GM19238 (cell line): ENCODE data around the gene PPP1R9A.

Experiments
- DNase-seq: peaks from one replicate; pipeline ENCODE4 v3.0.0; 2011; ENCODE audit warnings: low spot score; ENCODE audit not compliant: insufficient read length

The PPP1R9A gene

GRCh38 chr7:95026421-95027072, 119.2 kb downstream of the PPP1R9A start:
- no peak for DNase-seq

GRCh38 chr7:95027234-95027872, 120.0 kb downstream of the PPP1R9A start:
- DNase-seq = no peak

- DNase-seq = no peak
Observed at GRCh38 chr7:95028683-95029082, 121.3 kb downstream of the PPP1R9A start.

- no peak for DNase-seq
Observed at GRCh38 chr7:95035295-95035694, 127.9 kb downstream of the PPP1R9A start.

GRCh38 chr7:95041031-95041430, 133.6 kb downstream of the PPP1R9A start:
- no peak for DNase-seq

- DNase-seq = no peak
Observed at GRCh38 chr7:95045236-95045923, 138.0 kb downstream of the PPP1R9A start.

GRCh38 chr7:95046494-95047240, 139.3 kb downstream of the PPP1R9A start:
- no peak for DNase-seq

- no peak for DNase-seq
Observed at GRCh38 chr7:95047291-95047690, 139.9 kb downstream of the PPP1R9A start.

GRCh38 chr7:95052566-95053094, 145.2 kb downstream of the PPP1R9A start:
- no peak for DNase-seq

- DNase-seq = no peak
Observed at GRCh38 chr7:95054386-95054785, 147.0 kb downstream of the PPP1R9A start.

GRCh38 chr7:95055295-95055694, 147.9 kb downstream of the PPP1R9A start:
- no peak for DNase-seq

GRCh38 chr7:95056107-95056739, 148.8 kb downstream of the PPP1R9A start:
- DNase-seq = no peak

GRCh38 chr7:95056901-95057300, 149.5 kb downstream of the PPP1R9A start:
- DNase-seq = no peak

- DNase-seq = no peak
Observed at GRCh38 chr7:95059842-95060313, 152.5 kb downstream of the PPP1R9A start.

GRCh38 chr7:95062901-95063300, 155.5 kb downstream of the PPP1R9A start:
- DNase-seq = no peak

- DNase-seq = no peak
Observed at GRCh38 chr7:95066737-95067530, 159.5 kb downstream of the PPP1R9A start.

GRCh38 chr7:95088536-95089215, 181.3 kb downstream of the PPP1R9A start:
- DNase-seq = no peak

GRCh38 chr7:95089414-95090315, 182.3 kb downstream of the PPP1R9A start:
- no peak for DNase-seq

- no peak for DNase-seq
Observed at GRCh38 chr7:95092324-95092723, 184.9 kb downstream of the PPP1R9A start.
